Duodenal mucosa (tissue), 2 donors: Measurements from ENCODE around the gene ATPAF1.

Source experiments
- H3K27ac ChIP-seq: one replicate; pipeline ENCODE4 v1.7.0; 2013; ENCODE audit warnings: low read depth, low read length
- H3K27me3 ChIP-seq, 2 donors: one replicate each; pipeline ENCODE4 v1.7.0; 2013; ENCODE audit warnings: low read length in 2 of 2, control low read depth in 1 of 2; ENCODE audit not compliant: insufficient read depth in 2 of 2, control insufficient read depth in 1 of 2
- H3K36me3 ChIP-seq, 2 donors: one replicate each; pipeline ENCODE4 v1.7.0; 2013; ENCODE audit warnings: low read length in 2 of 2, control low read depth in 1 of 2; ENCODE audit not compliant: insufficient read depth in 2 of 2, control insufficient read depth in 1 of 2
- H3K4me1 ChIP-seq, 2 donors: one replicate each; pipeline ENCODE4 v1.7.0; 2013; ENCODE audit warnings: low read length in 2 of 2, control low read depth in 1 of 2; ENCODE audit not compliant: insufficient read depth in 2 of 2, control insufficient read depth in 1 of 2
- H3K4me3 ChIP-seq, 2 donors: one replicate each; pipeline ENCODE4 v1.7.0; 2013; ENCODE audit warnings: low read length in 2 of 2, low read depth in 1 of 2
- H3K9ac ChIP-seq, 2 donors: one replicate each; pipeline ENCODE4 v1.7.0; 2013; ENCODE audit warnings: low read length in 2 of 2, low read depth in 1 of 2
- H3K9me3 ChIP-seq, 2 donors: one replicate each; pipeline ENCODE4 v1.7.0; 2013; ENCODE audit warnings: low read length in 2 of 2, control low read depth in 1 of 2; ENCODE audit not compliant: control insufficient read depth in 1 of 2

The ATPAF1 gene

GRCh38 chr1:46596036-46596435, 72.1 kb downstream of the ATPAF1 start:
- Histone ChIP-seq H3K36me3 (peaks cover 13 to 30% of the 10 kb centered on the region in 2 donors), H3K9ac (no peak overlapping the region), H3K4me1 (peaks cover 0 to 11% of the 10 kb centered on the region in 2 donors), H3K4me3 (no peak overlapping the region), H3K27me3 (no peaks in the 10 kb centered on the region), H3K9me3 (no peaks in the 10 kb centered on the region), H3K27ac (no peak overlapping the region)

DNA sequence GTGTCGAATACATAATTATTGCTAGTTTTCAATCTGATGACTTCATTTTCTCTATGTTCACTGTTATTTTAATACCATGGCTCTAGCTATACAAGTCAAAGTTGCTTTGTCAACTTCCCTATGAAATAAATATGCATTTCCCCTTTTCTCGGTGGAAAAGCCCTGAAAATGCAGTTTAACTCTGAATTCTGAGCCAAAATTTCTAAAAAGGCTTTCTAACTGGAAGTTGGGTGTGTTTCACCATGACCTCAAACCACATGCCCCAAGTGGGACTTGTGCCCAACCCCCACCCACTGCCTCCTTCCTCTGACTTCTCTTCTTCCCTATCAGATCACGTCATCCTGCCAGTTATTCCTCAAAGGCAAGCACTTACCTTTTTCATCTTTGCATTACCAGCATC, 73.0 kb downstream of the ATPAF1 start:
- Histone ChIP-seq H3K4me1 (peaks cover 0 to 10% of the 10 kb centered on the region in 2 donors), H3K27ac (no peak overlapping the region), H3K36me3 (peaks cover 19 to 38% of the 10 kb centered on the region in 2 donors), H3K9me3 (no peaks in the 10 kb centered on the region), H3K27me3 (no peaks in the 10 kb centered on the region), H3K4me3 (peak overlapping the region in 1 of 2 donors; percentile 14), H3K9ac (no peak overlapping the region)

DNA sequence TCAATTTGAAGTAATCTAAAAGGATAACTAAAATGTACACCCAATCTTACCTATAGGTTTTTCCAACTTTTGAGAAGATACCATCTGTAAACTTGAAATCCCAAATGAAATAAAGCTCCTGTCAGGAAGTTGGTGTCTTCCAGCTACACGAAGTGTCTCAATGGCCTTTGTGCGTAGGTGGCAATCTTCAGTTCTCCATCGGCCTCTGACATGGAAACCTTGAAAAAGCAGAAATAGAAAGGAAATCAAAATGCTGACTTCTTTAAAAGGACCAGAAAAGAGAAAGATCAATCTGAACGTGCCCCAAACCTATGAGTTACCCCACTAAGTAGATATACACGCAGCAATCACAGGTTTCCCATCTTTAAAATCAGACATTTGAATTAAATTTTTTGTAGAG, 74.1 kb downstream of the ATPAF1 start:
- peaks cover 25 to 49% of the 10 kb centered on the region in 2 donors for H3K36me3 ChIP-seq
- H3K9me3 ChIP-seq: no peaks in the 10 kb centered on the region
- no peaks in the 10 kb centered on the region for H3K27me3 ChIP-seq
- H3K4me1 ChIP-seq: peaks cover 0 to 4% of the 10 kb centered on the region in 2 donors
- no peak overlapping the region for H3K9ac ChIP-seq
- no peak overlapping the region for H3K4me3 ChIP-seq
- no peak overlapping the region for H3K27ac ChIP-seq

DNA sequence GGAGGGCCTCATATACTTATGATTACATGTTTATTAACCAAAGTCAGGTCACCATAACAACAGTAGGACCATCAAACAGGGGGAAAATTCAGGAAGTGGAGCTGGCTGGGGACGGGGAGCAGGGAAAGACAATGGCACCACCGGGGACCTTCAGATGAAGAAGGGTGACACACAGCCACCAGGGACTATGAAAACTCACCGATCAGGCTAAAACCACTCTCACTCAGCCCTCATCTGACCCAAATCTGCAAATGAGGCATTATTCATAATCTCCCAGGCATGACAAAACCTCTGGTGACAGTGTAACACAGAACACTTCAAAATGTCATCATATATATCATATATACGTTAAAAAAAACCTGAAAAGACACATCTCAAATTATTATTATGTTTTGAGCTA, 75.3 kb downstream of the ATPAF1 start:
- no peak overlapping the region for H3K9ac ChIP-seq
- H3K27ac ChIP-seq: no peak overlapping the region
- H3K27me3 ChIP-seq: no peaks in the 10 kb centered on the region
- H3K36me3 ChIP-seq: peaks cover 26 to 49% of the 10 kb centered on the region in 2 donors
- no peak overlapping the region for H3K4me3 ChIP-seq
- H3K9me3 ChIP-seq: no peaks in the 10 kb centered on the region
- peaks cover 0 to 4% of the 10 kb centered on the region in 2 donors for H3K4me1 ChIP-seq

DNA sequence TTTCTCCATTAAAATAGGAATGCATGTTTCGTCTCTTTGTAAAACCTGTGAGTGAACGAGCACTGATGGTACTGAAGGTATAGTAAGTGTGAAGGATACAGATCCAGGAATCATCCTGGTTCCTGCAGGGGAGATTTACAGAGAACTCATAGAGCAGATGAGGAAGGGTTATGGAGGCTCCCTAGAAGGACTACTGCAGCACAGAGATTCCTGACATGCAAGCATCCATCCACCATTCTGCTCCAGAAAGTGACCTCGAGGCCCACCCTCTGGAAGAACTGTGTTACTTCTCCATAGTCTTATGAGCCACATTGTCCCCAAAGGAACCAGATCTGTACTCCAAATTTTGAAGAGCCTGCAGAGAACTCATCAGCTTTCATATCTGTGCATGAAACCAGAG, 78.6 kb downstream of the ATPAF1 start:
- Histone ChIP-seq H3K27ac (no peak overlapping the region), H3K4me1 (no peaks in the 10 kb centered on the region), H3K4me3 (no peak overlapping the region), H3K27me3 (no peaks in the 10 kb centered on the region), H3K9ac (no peak overlapping the region), H3K9me3 (no peaks in the 10 kb centered on the region), H3K36me3 (peaks cover 28 to 71% of the 10 kb centered on the region in 2 donors)

- Histone ChIP-seq H3K9me3 (no peaks in the 10 kb centered on the region), H3K4me3 (no peak overlapping the region), H3K4me1 (peaks cover 5% of the 10 kb centered on the region in 2 donors), H3K27ac (no peak overlapping the region), H3K27me3 (no peaks in the 10 kb centered on the region), H3K36me3 (peaks cover 27 to 74% of the 10 kb centered on the region in 2 donors), H3K9ac (no peak overlapping the region)
These were observed 81.1 kb downstream of the ATPAF1 start for GRCh38 chr1:46587069-46587468.

DNA sequence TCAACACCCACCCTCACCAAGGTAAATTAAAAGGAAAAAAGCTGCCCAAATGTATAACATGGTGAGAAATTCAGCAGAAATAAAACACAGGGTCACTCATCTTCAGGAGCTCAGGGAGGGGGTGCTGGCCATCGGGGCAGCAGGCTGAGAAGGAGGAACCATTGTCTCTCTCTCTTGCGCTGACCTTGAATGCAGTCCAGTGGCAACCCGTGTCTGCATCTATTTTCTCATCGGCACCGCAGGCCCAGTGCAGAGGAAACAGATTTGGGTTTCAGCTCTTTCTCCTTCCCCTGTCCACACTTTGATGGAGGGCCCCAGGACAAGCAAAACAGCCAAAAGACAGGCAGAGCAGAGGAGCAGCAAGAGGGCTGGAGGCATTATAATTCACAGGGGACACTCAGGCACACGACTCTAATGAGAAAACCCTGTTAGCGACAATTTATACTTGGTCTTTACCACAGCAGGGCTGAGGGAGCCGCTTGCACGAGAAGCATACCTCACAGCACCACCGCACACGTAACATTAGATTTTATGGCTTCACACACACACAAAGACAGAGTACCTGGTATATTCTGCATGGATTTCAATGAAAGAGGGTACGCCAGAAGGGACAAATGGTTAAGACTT, 82.7 kb downstream of the ATPAF1 start:
- Histone ChIP-seq H3K27me3 (no peaks in the 10 kb centered on the region), H3K4me1 (peaks cover 5 to 9% of the 10 kb centered on the region in 2 donors), H3K36me3 (peaks cover 27 to 71% of the 10 kb centered on the region in 2 donors), H3K9ac (no peak overlapping the region), H3K27ac (no peak overlapping the region), H3K4me3 (no peak overlapping the region), H3K9me3 (no peaks in the 10 kb centered on the region)

DNA sequence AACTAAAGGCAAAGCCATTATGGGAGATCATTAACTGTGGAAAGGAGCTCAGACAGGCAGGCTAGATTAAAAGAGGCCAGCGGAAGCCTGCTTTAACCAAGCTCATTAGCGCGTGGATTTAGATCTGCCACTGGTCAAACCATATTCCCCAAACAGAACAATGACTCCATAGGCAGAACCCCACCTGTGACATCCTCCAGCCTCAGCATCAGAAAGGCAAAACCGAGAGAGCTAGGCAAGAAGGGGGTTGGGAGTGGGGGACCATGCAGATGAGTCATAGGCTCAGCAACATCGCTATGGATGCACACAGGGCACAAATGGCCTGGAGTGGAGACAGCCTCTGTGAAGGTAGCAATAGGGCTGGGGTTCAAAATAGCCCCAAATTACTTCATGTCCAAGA, 84.7 kb downstream of the ATPAF1 start:
- H3K9me3 ChIP-seq: no peaks in the 10 kb centered on the region
- H3K9ac ChIP-seq: no peak overlapping the region
- H3K36me3 ChIP-seq: peaks cover 23 to 75% of the 10 kb centered on the region in 2 donors
- no peaks in the 10 kb centered on the region for H3K27me3 ChIP-seq
- peaks cover 5 to 9% of the 10 kb centered on the region in 2 donors for H3K4me1 ChIP-seq
- no peak overlapping the region for H3K27ac ChIP-seq
- H3K4me3 ChIP-seq: no peak overlapping the region

DNA sequence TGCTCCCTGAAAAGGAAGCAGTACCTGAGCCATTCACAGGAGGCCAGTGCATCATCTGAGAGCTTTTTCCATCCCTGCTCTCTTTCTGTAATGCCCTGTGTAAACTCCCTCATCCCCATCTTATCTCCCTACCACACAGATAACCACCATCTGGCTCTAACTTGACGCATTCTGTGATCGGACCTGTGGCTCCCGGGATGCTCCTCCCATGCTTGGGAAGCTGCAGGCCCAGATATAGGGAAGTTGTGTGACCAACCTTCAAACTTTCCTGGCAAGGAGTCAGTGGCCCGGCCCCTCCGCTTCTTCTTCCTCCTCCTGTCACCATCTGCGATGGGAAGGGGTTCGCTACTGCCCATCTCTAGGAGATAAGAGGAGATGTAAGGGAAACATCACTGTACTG, 85.2 kb downstream of the ATPAF1 start:
- no peaks in the 10 kb centered on the region for H3K9me3 ChIP-seq
- H3K27ac ChIP-seq: no peak overlapping the region
- H3K9ac ChIP-seq: no peak overlapping the region
- peaks cover 5 to 9% of the 10 kb centered on the region in 2 donors for H3K4me1 ChIP-seq
- H3K27me3 ChIP-seq: no peaks in the 10 kb centered on the region
- no peak overlapping the region for H3K4me3 ChIP-seq
- H3K36me3 ChIP-seq: peaks cover 24 to 81% of the 10 kb centered on the region in 2 donors
